Right forelimb (tissue), 1 donor: ENCODE measurements around the gene SMYD3.

Source experiments
- DNase-seq: peaks from one replicate; pipeline ENCODE4 v3.0.0-alpha.2; 2018

Gene SMYD3

DNA sequence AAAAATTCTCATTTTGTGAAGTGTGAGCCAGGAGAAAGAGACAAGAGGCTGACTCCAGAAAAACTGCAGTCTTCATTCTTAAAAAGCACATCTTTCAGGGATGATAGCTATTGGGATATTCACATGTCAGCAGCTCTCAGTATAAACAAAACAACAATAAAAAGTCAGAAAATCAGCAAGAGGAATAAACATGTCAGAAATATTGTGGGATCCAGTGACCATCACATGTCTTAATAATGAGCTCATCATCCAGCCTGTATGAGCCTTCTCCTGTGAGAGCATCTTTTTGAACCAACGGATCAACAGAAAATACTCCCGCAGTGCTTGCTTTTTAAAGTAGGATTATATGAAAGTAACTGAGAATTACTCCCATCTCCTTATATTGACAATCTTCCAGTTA lies 241.6 kb downstream of the SMYD3 start:
- DNase-seq = no peak

DNA sequence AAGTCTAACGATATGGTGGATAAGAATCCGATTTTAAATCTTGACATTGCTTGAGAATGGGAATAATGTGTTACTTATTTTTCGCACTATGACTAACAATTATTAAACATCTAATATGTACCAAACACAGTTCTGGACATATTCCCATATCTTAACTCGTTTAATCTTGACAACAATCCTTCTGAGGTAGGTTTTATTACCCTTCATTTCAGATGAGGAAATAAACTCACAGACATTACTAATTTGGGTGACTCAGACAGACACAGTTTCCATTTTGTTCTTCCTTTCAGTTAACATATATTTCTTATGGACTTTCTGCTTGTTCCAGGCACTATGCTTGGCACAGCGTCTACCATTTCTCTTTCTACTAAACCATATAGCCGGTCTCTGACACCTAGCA lies 244.8 kb downstream of the SMYD3 start:
- DNase-seq = no peak

- no peak for DNase-seq
These were observed 245.4 kb downstream of the SMYD3 start for GRCh38 chr1:246261639-246262038.

GRCh38 chr1:246258250-246258649 lies 248.8 kb downstream of the SMYD3 start:
- no peak for DNase-seq

- DNase-seq = no peak
These were observed 251.3 kb downstream of the SMYD3 start for GRCh38 chr1:246255773-246256172.

DNA sequence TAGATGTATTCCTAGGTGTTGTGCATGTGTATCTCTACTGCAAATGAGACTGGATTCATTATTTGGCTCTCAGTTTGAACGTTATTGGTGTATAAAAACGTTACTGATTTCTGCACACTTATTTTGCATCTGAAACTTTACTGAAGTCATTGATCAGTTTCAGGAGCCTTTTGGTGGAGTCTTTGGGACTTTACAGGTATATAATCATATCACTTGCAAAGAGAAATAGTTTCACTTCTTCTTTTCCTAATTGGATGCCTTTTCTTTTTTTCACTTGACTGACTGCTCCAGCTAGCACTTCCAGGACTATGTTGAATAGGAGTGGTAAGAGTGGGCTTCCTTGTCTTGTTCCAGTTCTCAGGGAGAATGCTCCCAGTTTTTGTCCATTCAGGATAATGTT lies 252.2 kb downstream of the SMYD3 start:
- DNase-seq = no peak

- no peak for DNase-seq
These were observed 260.6 kb downstream of the SMYD3 start for GRCh38 chr1:246246430-246246829.

DNA sequence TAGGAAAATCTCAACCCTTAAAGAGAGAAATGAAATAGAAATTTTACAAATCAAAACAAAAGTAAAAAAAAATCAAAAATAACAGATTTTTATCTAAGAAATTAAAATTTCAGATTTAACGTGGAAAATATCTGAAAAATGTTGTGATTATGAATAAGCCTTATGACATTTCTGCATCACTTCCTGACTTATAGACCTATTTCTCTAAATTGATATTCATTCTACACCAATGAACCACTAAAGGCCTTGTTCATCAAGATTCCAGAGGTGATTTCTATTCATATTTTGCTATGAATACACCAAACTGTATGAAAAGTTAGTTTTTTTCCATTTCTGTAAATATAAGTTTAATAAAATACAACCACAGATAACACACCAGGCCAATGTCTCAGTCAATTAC lies 261.5 kb downstream of the SMYD3 start:
- DNase-seq = no peak

GRCh38 chr1:246232126-246232525 lies 275.0 kb downstream of the SMYD3 start:
- DNase-seq = no peak

- no peak for DNase-seq
These were observed 281.0 kb downstream of the SMYD3 start for GRCh38 chr1:246226041-246226440.

DNA sequence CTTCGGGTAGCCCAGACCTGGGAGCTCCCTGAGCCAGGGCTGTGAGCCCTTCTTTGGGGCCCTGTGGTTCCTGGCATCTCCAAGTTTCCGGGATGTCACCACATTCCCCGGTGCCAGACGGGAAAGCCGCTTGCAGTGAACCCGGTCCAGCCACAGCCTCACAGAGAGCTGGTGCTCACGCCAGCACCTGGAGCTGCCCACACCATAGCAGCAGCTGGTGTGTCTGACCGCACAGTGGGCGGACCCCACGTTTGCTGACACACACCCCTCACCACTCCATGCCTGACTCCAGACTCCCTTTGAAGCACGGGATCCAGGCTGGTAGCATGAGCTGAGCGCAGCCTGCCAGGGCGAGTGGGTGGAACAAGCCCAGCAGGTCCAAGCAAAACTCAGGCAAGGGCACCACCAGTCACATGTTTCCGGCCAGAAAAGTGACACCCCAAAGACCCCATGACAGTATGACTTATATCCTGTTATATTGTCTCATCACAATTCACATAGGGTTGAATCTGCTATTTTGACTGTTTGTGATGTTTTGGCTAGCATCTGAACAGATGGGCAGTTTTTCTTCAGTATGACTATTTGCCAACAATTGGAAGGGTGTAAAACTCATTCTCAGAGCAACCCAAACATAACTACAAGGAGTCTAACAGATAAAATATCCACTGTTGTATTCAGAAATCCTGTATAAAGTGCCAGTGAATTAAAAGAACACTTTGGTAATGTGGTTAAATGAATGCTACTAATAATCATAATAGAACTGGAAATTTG lies 285.4 kb downstream of the SMYD3 start:
- DNase-seq = no peak

- DNase-seq = no peak
These were observed 286.5 kb downstream of the SMYD3 start for GRCh38 chr1:246220495-246221065.

DNA sequence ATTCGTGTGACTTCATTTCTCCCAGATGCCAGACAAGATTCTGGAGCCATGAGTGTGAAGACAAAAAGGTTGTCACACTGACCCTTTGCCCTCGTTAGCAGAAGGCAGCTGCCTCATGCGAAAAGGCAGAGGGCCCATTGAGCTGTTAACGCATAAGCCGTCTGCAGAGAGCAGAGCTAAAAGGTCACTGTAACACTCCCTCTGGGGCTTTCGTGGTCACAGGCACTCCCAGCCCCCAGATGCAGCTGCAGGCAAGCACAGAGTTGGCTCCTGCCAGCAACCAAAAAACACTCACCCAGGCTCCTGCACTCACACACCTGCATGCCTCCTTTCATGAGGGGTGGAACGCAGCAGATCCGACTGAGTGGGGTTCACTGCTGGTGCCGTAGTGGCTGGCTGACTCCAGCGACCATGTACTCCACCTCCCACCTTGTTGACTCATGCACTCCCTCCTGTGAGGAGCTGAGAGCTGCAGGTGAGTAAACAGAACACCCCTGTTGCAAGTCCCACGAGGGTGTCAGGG lies 287.5 kb downstream of the SMYD3 start:
- DNase-seq = no peak

DNA sequence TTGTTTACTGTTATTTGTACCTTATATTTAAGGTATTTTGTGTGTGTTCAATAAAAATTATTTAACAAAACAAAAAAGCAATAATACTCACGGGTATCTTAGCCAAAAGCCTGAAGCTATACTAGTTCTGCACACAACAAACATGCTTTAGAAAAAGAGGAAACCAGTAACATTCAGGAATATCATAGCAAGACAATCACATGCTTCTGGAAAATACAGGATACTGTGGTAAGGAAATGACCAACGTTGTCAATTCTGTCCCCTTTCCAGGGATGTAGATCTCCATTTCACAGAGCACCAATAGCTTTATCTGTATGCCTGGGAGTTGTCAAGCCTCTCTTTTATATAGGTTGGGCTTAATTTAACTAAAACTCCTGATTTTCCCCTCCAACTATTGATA lies 288.4 kb downstream of the SMYD3 start:
- no peak for DNase-seq

DNA sequence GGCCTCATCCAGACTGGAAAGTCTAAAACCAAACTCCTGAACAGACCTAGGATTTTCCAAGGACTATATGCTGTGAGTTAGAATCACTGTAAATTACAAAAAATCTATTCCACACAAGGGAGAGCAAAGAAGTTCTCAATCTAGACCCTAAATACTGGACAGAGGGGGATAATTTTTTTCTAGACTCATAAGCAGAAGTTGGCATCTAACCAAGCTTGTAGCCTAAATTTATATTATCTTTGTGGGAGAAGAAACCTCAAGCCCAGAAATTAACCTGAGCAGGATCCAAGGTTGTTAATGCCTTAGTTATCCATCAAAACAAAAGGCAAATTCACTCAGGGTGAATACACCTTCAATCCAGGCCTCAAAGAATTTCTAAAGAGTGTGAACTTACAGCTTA lies 290.2 kb downstream of the SMYD3 start:
- no peak for DNase-seq

DNA sequence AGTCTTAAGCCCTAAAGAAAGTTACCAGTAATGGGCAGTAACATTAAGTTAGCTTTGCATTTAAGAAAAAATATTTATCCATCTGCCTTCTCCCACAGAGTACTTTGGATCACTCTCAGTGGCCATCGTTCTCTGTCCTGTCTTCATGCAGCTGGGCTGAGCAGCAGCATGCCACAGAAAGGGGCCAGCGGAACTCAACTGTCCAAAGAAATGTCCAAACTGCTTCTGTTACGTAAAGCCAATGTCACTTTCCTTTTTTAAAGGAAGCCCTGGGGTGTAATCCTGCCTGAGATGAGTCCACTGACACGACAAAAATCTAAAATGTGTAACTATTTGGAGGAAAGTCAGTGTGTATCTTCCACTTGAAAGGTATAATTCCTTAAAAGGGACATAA lies 291.6 kb downstream of the SMYD3 start:
- DNase-seq = no peak

- DNase-seq = no peak
These were observed 292.2 kb downstream of the SMYD3 start for GRCh38 chr1:246214708-246215509.

GRCh38 chr1:246213947-246214346 lies 293.1 kb downstream of the SMYD3 start:
- DNase-seq = no peak

DNA sequence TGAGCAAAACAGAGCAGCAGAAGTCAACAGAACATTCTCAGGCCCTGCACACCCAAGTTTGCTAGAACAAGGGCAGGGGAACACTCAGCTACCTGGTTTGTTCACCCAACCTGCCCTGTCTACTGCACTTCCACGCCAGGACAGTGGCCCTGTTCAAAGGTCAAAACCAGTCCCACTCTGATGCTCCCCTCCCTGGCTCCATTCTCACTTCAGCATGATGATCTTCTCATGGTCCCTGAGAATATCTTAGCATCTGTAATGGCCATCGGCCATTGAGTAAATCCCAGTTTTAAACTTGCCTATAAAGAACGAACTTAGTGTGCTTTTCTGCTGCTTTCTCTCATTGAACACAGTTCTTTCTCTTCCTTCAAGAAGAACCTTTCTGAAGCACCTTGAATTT lies 293.6 kb downstream of the SMYD3 start:
- DNase-seq = no peak

DNA sequence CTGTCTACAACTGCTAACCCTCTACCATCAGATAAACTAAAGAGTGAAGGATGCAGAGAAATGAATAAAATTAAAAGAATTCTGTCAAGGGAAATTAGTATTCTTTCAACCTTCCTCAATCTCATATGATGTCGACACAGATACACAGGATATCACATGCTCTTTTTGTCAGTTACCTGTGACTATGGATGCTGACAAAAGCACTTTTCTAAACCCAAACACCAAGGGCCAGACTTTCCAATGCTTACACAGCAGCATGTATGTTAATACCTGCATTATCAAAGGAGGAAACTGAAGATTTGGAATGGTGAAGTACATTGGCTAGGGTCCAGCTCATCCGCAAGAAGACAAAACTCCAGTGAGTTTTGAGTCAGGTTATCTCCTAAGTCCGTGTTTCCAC lies 294.0 kb downstream of the SMYD3 start:
- no peak for DNase-seq

DNA sequence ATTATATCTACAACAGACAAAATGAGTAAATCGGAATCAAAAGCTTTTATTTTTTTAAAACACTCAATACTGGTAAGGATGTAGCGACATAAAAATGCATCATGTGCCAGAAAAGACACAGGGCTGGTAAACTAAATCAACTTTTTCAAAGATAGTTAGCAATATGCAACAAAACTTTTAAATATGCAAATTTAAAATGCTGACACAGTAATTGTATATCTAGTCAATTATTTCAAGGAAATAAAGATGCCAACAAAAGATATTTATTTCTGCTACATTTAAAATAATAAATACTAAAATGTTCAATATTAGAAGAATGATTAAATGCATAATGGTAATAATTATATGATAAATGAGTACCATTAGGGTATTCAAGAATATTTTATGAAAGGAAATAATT lies 295.1 kb downstream of the SMYD3 start:
- no peak for DNase-seq

DNA sequence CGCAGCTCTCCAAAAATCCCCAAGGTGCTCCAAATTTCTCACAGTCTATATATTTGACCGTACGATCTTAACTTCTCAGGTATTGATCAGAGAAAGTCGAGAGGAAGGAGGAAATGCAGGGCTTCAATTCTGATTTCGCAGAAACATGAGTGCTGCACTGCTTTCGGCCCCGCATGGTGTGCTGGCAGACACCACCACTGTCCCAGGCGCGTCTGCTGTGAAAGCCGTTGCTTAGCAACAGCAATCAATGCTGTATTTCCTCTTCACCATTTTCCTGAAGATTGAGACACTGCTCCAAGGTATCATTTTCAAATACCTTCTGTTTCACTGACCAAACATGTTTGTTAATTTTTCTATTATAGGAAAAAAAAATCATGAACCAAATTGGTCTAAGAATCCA lies 296.3 kb downstream of the SMYD3 start:
- DNase-seq = no peak

DNA sequence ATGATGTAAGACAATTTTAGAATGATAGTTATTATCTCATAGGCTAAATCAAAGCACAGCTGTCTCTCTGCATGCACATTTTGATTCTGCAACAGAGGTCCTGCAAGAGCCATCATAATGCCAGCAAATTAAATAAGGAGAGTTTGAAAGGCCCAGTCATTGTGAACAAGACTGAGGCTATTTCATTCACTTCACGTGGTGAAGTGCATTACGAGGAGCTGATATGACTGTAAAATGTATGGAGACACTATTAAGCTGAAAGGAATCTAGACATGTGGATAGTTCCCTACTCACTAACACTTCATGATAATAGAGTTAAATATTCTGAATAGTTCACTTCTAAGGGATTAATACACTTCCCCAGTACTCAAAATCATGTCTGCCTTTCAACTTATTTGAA lies 299.0 kb downstream of the SMYD3 start:
- no peak for DNase-seq

GRCh38 chr1:246203180-246203579 lies 303.9 kb downstream of the SMYD3 start:
- no peak for DNase-seq
